Endodermal cell (in vitro differentiated cells): ENCODE data around the gene ELFN2. TPM values are rescaled to one million over a fixed set of nuclear protein-coding genes. Genes with fewer than 3 reads are reported as not detected.

ENCODE experiments used
- DNase-seq: peaks from one replicate; pipeline ENCODE4 v3.0.0-alpha.2; 2017
- H3K27ac ChIP-seq: 2 replicates; pipeline ENCODE4 v1.5.1; 2013; ENCODE audit warnings: mild to moderate bottlenecking, low read depth, low read length, moderate library complexity
- H3K27me3 ChIP-seq: 2 replicates; pipeline ENCODE4 v1.6.1; 2013; ENCODE audit warnings: mild to moderate bottlenecking, low read length, moderate library complexity; ENCODE audit not compliant: insufficient read depth, control insufficient read depth, poor library complexity, severe bottlenecking
- H3K36me3 ChIP-seq: 2 replicates; pipeline ENCODE4 v1.7.0; 2013; ENCODE audit warnings: mild to moderate bottlenecking, low read length, moderate library complexity; ENCODE audit not compliant: control insufficient read depth, insufficient read depth
- H3K4me1 ChIP-seq: one replicate; pipeline ENCODE4 v1.7.0; 2013; ENCODE audit warnings: low read length; ENCODE audit not compliant: control insufficient read depth, insufficient read depth
- H3K4me3 ChIP-seq: 2 replicates; pipeline ENCODE4 v1.5.1; 2013; ENCODE audit warnings: mild to moderate bottlenecking, low read length, moderate library complexity
- H3K9ac ChIP-seq: 2 replicates; pipeline ENCODE4 v1.6.1; 2013; ENCODE audit warnings: mild to moderate bottlenecking, low read length, moderate library complexity; ENCODE audit not compliant: poor library complexity, severe bottlenecking; ENCODE audit errors: extremely low read depth
- H3K9me3 ChIP-seq: 2 replicates; pipeline ENCODE4 v1.6.1; 2013; ENCODE audit warnings: mild to moderate bottlenecking, low read length, moderate library complexity; ENCODE audit not compliant: control insufficient read depth
- H3K27ac Mint-ChIP-seq: 2 replicates; pipeline ENCODE4 v1.8.0; 2020; ENCODE audit warnings: mixed read lengths
- H3K27me3 Mint-ChIP-seq: 2 replicates; pipeline ENCODE4 v1.8.0; 2021; ENCODE audit warnings: mild to moderate bottlenecking, mixed read lengths; ENCODE audit not compliant: insufficient read depth
- H3K36me3 Mint-ChIP-seq: 2 replicates; pipeline ENCODE4 v1.8.0; 2020; ENCODE audit warnings: low read depth, mixed read lengths
- H3K4me1 Mint-ChIP-seq: 2 replicates; pipeline ENCODE4 v1.8.0; 2020; ENCODE audit warnings: mixed read lengths
- H3K4me3 Mint-ChIP-seq: 2 replicates; pipeline ENCODE4 v1.8.0; 2020; ENCODE audit warnings: mild to moderate bottlenecking, moderate library complexity, mixed read lengths
- H3K9me3 Mint-ChIP-seq: 2 replicates; pipeline ENCODE4 v1.8.0; 2020; ENCODE audit warnings: mild to moderate bottlenecking, mixed read lengths
- CTCF ChIP-seq: fragments of 200-600 bp; sonication (generic); conservative IDR thresholded peaks from 2 replicates; pipeline ENCODE4 v1.5.0; 2021; ENCODE audit warnings: antibody characterized with exemption, mild to moderate bottlenecking
- WGBS, 2 experiments: methylation state at CpG; one replicate each; pipeline versions ENCODE4 v1.1.5 to v1.1.7; 2013; ENCODE audit warnings: missing lambda C conversion rate in 2 of 2, mixed read lengths in 1 of 2; ENCODE audit not compliant: insufficient coverage in 1 of 2, insufficient read length in 1 of 2; 5-methylcytosine and 5-hydroxymethylcytosine counted together
- total RNA-seq, 2 donors: library from RNA; stranded (reverse); fragmentation: NEBNext Ultra II Directional in 1 of 2; extraction: Animal tissue kit (Norgen Biotek cat#: 25700) in 1 of 2; gene quantifications; 2 replicates in 1 of 2; 3 replicates in 1 of 2; pipeline ENCODE4 v1.2.1, GENCODE V29; 2021

Gene ELFN2
- total RNA-seq, 2 donors from 2014 or later: 0.40 to 0.46 TPM

- 83 to 87% methylated on average over 3 to 9 of the region's 9 CpGs for WGBS, 2 experiments
- peaks cover 72% of the 10 kb centered on the region for H3K27me3 Mint-ChIP-seq
Measured at GRCh38 chr22:37331856-37332536, 95.3 kb downstream of the ELFN2 start.

GRCh38 chr22:37331034-37331428 is 96.2 kb downstream of the ELFN2 start:
- Mint-ChIP-seq H3K36me3 (no peaks in the 10 kb centered on the region), H3K27me3 (peaks cover 79% of the 10 kb centered on the region), H3K4me1 (peaks cover 3% of the 10 kb centered on the region), H3K27ac (no peak overlapping the region), H3K4me3 (no peak overlapping the region), H3K9me3 (no peaks in the 10 kb centered on the region)
- H3K9me3 ChIP-seq: no peaks in the 10 kb centered on the region
- no peaks in the 10 kb centered on the region for H3K36me3 ChIP-seq
- TF ChIP-seq CTCF: no peak
- peaks cover 62% of the 10 kb centered on the region for H3K27me3 ChIP-seq
- H3K4me3 ChIP-seq: no peak overlapping the region
- no peak overlapping the region for H3K9ac ChIP-seq
- no peaks in the 10 kb centered on the region for H3K4me1 ChIP-seq
- DNase-seq: no peak
- 74 to 80% methylated on average over 1 to 7 of the region's 7 CpGs for WGBS, 2 experiments
- H3K27ac ChIP-seq: no peak overlapping the region

More at GRCh38 chr22:37331856-37332536, 95.3 kb downstream of the ELFN2 start:
- TF ChIP-seq CTCF: no peak
- Histone ChIP-seq H3K9ac (no peak overlapping the region), H3K36me3 (no peaks in the 10 kb centered on the region), H3K4me1 (no peaks in the 10 kb centered on the region), H3K9me3 (no peaks in the 10 kb centered on the region), H3K27ac (no peak overlapping the region), H3K4me3 (no peak overlapping the region), H3K27me3 (peaks cover 58% of the 10 kb centered on the region)
- DNase-seq: no peak
- Mint-ChIP-seq H3K36me3 (no peaks in the 10 kb centered on the region), H3K4me3 (no peak overlapping the region), H3K9me3 (no peaks in the 10 kb centered on the region), H3K4me1 (peaks cover 6% of the 10 kb centered on the region), H3K27ac (no peak overlapping the region)

- no peaks in the 10 kb centered on the region for H3K9me3 ChIP-seq
- H3K36me3 Mint-ChIP-seq: no peaks in the 10 kb centered on the region
- no peaks in the 10 kb centered on the region for H3K4me1 ChIP-seq
- no peak overlapping the region for H3K27ac Mint-ChIP-seq
- H3K4me3 Mint-ChIP-seq: no peak overlapping the region
- no peak overlapping the region for H3K4me3 ChIP-seq
- no peak overlapping the region for H3K27ac ChIP-seq
- H3K9me3 Mint-ChIP-seq: no peaks in the 10 kb centered on the region
- no peak overlapping the region for H3K9ac ChIP-seq
- H3K4me1 Mint-ChIP-seq: peaks cover 3% of the 10 kb centered on the region
- H3K27me3 ChIP-seq: peaks cover 61% of the 10 kb centered on the region
- WGBS, 2 experiments: 37 to 89% methylated on average over 3 to 9 of the region's 9 CpGs
- H3K27me3 Mint-ChIP-seq: peaks cover 79% of the 10 kb centered on the region
- peak; percentile 97 for DNase-seq
- no peaks in the 10 kb centered on the region for H3K36me3 ChIP-seq
- peak; percentile 70 for TF ChIP-seq CTCF
Measured at GRCh38 chr22:37330200-37331033, 96.9 kb downstream of the ELFN2 start.
